ENCODE results near the gene ZDBF2.

Gene ZDBF2

DNA sequence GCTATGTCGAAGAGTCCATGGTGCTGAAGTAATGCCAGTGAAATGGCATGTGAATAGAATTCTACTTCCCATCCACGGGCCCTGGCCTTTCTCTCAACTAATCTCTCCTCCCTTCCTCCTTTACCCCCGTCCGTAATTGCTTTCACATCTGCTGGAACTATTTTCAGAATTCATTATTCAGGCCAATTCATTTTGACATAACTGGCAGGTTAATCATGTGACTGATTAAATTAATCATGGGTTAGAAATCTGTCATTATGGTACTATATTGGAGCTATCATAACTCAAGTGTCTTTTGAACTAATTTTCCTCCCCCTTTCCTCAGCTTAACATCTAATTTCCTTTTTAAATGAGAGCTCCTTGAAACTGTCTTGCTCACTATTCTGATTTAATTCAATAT lies 66.9 kb downstream of the ZDBF2 start:
- TF ChIP-seq MYC (IDR thresholded peaks at IDR 0.05; ENCODE audit: low read depth, low read length): no peak
- TF ChIP-seq, protein P1, sequence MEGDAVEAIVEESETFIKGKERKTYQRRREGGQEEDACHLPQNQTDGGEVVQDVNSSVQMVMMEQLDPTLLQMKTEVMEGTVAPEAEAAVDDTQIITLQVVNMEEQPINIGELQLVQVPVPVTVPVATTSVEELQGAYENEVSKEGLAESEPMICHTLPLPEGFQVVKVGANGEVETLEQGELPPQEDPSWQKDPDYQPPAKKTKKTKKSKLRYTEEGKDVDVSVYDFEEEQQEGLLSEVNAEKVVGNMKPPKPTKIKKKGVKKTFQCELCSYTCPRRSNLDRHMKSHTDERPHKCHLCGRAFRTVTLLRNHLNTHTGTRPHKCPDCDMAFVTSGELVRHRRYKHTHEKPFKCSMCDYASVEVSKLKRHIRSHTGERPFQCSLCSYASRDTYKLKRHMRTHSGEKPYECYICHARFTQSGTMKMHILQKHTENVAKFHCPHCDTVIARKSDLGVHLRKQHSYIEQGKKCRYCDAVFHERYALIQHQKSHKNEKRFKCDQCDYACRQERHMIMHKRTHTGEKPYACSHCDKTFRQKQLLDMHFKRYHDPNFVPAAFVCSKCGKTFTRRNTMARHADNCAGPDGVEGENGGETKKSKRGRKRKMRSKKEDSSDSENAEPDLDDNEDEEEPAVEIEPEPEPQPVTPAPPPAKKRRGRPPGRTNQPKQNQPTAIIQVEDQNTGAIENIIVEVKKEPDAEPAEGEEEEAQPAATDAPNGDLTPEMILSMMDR (IDR thresholded peaks at IDR 0.05; ENCODE audit: low read depth, low read length): no peak
- TF ChIP-seq, protein P2, sequence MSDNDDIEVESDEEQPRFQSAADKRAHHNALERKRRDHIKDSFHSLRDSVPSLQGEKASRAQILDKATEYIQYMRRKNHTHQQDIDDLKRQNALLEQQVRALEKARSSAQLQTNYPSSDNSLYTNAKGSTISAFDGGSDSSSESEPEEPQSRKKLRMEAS (IDR thresholded peaks at IDR 0.05; ENCODE audit: low read depth, low read length): no peak
- TF ChIP-seq POLR2A (IDR thresholded peaks at IDR 0.05; ENCODE audit: extremely low read depth, insufficient read length): no peak

DNA sequence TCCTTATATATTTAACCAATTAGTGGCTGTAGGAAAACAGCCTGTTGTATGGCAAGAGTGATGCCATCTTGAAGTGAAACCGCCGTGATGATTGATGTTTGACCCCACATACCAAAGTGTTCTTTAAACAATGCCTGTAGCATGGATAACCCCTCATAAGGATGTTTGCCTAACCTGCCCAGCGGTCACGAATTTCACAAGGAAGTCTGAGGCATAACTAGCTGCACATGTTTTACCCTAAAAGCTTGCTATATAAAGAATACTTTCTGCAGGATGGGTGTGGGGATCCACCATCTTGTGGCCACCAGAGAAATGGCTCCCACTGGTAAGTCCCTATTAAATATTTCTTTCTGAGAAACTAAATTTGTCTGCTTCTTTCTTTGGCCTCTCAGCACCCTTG lies 68.7 kb downstream of the ZDBF2 start:
- H3K4me3 ChIP-seq (ENCODE audit: low read depth, low read length): no peak overlapping the region
- DNase-seq (ENCODE audit: low read depth): no peak
- TF ChIP-seq POLR2A (IDR thresholded peaks at IDR 0.05; ENCODE audit: extremely low read depth, insufficient read length): no peak
- TF ChIP-seq, protein P2 (IDR thresholded peaks at IDR 0.05; ENCODE audit: low read depth, low read length): no peak
- no peak for TF ChIP-seq MYC (IDR thresholded peaks at IDR 0.05; ENCODE audit: low read depth, low read length)
- TF ChIP-seq, protein P1 (IDR thresholded peaks at IDR 0.05; ENCODE audit: low read depth, low read length): no peak

More for the DNA sequence above, 66.9 kb downstream of the ZDBF2 start:
- H3K4me3 ChIP-seq (ENCODE audit: low read depth, low read length): no peak overlapping the region
- DNase-seq (ENCODE audit: low read depth): no peak

DNA sequence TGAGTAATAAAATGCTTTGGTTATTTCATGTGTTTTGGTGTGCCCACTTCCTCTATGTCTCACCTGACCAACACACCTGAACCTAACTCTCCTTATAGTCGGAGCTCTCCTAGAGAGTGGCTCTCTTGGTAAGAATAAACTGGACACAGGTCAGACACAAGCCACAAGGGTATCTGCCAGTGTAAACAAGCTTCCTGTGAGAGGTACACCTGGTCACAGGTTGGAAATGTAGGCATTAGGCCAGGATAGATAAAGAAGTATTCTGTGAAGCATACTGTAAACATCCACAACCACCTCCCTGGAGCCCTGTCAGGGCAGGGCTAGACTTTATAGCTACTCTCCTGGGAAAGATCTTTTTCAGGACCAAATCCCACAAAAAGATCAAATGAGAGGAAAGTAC lies 69.4 kb downstream of the ZDBF2 start:
- H3K4me3 ChIP-seq (ENCODE audit: low read depth, low read length): no peak overlapping the region
- DNase-seq (ENCODE audit: low read depth): no peak
- TF ChIP-seq, protein P1 (IDR thresholded peaks at IDR 0.05; ENCODE audit: low read depth, low read length): no peak
- TF ChIP-seq POLR2A (IDR thresholded peaks at IDR 0.05; ENCODE audit: extremely low read depth, insufficient read length) (no peak), MYC (IDR thresholded peaks at IDR 0.05; ENCODE audit: low read depth, low read length) (no peak)
- TF ChIP-seq, protein P2 (IDR thresholded peaks at IDR 0.05; ENCODE audit: low read depth, low read length): no peak

DNA sequence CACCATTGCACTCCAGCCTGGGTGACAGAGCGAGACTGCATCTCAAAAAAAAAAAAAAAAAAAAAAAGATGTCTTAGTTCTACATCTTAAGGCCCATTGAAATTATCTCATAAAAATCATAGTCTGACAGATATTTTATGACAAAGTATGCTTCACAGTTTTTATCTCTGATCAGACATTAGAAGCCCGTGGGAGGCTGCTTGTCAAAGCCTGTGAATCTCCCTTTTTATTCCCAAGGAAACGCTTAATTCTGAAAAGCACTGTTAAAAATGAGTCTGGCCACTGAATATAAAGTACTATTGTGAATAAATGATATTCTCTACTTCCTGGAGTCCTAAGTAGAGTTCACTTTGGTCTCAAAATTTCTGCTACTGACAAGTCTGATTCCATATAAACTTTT lies 71.1 kb downstream of the ZDBF2 start:
- no peak overlapping the region for H3K4me3 ChIP-seq (ENCODE audit: low read depth, low read length)
- no peak for DNase-seq (ENCODE audit: low read depth)
- TF ChIP-seq MYC (IDR thresholded peaks at IDR 0.05; ENCODE audit: low read depth, low read length): no peak
- TF ChIP-seq, protein P1 (IDR thresholded peaks at IDR 0.05; ENCODE audit: low read depth, low read length): no peak
- TF ChIP-seq POLR2A (IDR thresholded peaks at IDR 0.05; ENCODE audit: extremely low read depth, insufficient read length): no peak
- TF ChIP-seq, protein P2 (IDR thresholded peaks at IDR 0.05; ENCODE audit: low read depth, low read length): no peak

DNA sequence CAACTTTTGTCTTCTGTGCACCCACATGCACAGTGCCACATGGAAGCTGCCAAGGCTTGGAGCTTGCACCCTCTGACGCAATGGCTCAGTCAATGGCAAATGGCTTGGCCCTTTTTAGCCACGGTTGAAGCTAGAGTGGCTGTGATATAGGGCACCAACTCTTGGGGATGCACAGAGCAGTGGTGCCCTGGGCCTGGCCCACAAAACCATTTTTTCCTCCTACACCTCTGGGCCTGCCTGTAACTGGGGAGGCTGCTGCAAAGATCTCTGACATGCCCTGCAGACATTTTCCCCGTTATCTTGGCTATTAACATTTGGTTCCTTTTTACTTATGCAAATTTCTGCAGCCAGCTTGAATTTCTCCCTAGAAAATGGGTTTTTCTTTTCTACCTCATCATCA lies 74.9 kb downstream of the ZDBF2 start:
- DNase-seq (ENCODE audit: low read depth): no peak
- no peak overlapping the region for H3K4me3 ChIP-seq (ENCODE audit: low read depth, low read length)
- TF ChIP-seq POLR2A (IDR thresholded peaks at IDR 0.05; ENCODE audit: extremely low read depth, insufficient read length): no peak
- TF ChIP-seq, protein P1 (IDR thresholded peaks at IDR 0.05; ENCODE audit: low read depth, low read length): no peak
- TF ChIP-seq MYC (IDR thresholded peaks at IDR 0.05; ENCODE audit: low read depth, low read length): no peak
- TF ChIP-seq, protein P2 (IDR thresholded peaks at IDR 0.05; ENCODE audit: low read depth, low read length): no peak

DNA sequence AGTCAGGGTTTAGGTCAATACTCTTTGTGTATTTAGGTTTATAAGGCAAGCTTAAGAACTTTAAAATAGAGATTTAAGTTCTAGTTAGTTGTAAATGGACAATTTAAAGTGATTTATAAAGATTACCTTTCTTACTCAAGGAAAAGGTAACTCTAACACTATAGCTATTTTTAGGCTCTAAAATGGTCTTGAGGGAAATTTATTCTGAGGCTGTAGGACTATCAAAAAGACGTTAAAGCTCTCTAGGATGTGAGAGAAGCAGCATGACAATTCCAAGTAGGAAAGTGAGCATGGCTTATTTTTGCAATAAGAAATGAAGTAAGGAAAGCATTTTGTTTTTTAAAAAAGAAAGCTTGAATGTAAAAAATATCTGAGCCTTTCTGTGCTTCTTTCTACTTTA lies 78.1 kb downstream of the ZDBF2 start:
- no peak overlapping the region for H3K4me3 ChIP-seq (ENCODE audit: low read depth, low read length)
- TF ChIP-seq, protein P1 (IDR thresholded peaks at IDR 0.05; ENCODE audit: low read depth, low read length): no peak
- TF ChIP-seq POLR2A (IDR thresholded peaks at IDR 0.05; ENCODE audit: extremely low read depth, insufficient read length) (no peak), MYC (IDR thresholded peaks at IDR 0.05; ENCODE audit: low read depth, low read length) (no peak)
- TF ChIP-seq, protein P2 (IDR thresholded peaks at IDR 0.05; ENCODE audit: low read depth, low read length): no peak
- DNase-seq (ENCODE audit: low read depth): no peak
